B cell (primary cell): ENCODE data around the gene DPT. TPM values are rescaled to one million over a fixed set of nuclear protein-coding genes. Genes with fewer than 3 reads are reported as not detected.

ENCODE experiments used
- ATAC-seq: fragments of 200-7000 bp; cut with Tn5 transposase; one replicate; pipeline ENCODE4 v1.10.0; 2021; ENCODE audit warnings: low read depth, mild to moderate bottlenecking, moderate number of reproducible peaks, moderate library complexity
- CTCF ChIA-PET: fragments of 350-600 bp; sonication (Branson Sonifier 250); formaldehyde crosslinking; loops from one replicate; lab custom pipeline; 2021; ENCODE audit warnings: antibody characterized with exemption, inconsistent platforms; lab: Charles Lee
- POLR2A ChIA-PET: fragments of 350-600 bp; sonication (Branson Sonifier 250); formaldehyde crosslinking; loops from one replicate; lab custom pipeline; 2021; ENCODE audit warnings: antibody characterized with exemption; lab: Charles Lee
- DNase-seq: peaks from one replicate; pipeline ENCODE4 v3.0.0; 2013
- H2AFZ ChIP-seq: 2 replicates; pipeline ENCODE4 v1.6.1; 2012; ENCODE audit warnings: mild to moderate bottlenecking, low read depth, low read length; ENCODE audit not compliant: insufficient read depth, poor library complexity, severe bottlenecking
- H3K27ac ChIP-seq, 2 donors: 1 replicate in 1 of 2; 2 replicates in 1 of 2; pipeline ENCODE4 v1.5.1; 2012 to 2013; ENCODE audit warnings: low read length in 2 of 2, mild to moderate bottlenecking in 2 of 2, moderate library complexity in 1 of 2
- H3K27me3 ChIP-seq, 4 experiments: fragments of 200-600 bp in 1 of 4; sonication (generic) in 1 of 4; replicated peaks in 1 of 4; 1 replicate in 2 of 4; 2 replicates in 2 of 4; pipeline versions ENCODE4 v1.6.1 to v1.7.0; 2013 to 2016; ENCODE audit warnings: low read length in 3 of 4, mild to moderate bottlenecking in 2 of 4, mixed read lengths in 1 of 4, moderate library complexity in 1 of 4; ENCODE audit not compliant: insufficient read depth in 4 of 4, control insufficient read depth in 3 of 4; ENCODE audit errors: control extremely low read depth in 1 of 4
- H3K36me3 ChIP-seq, 2 experiments: replicated peaks in 1 of 2; 1 replicate in 1 of 2; 2 replicates in 1 of 2; pipeline versions ENCODE4 v1.6.1 to v1.7.1; 2013; ENCODE audit warnings: low read length in 1 of 2; ENCODE audit not compliant: insufficient read depth in 2 of 2, control insufficient read depth in 1 of 2; ENCODE audit errors: control extremely low read depth in 1 of 2, extremely low read depth in 1 of 2
- H3K4me1 ChIP-seq, 2 donors: fragments of 200-600 bp in 1 of 2; sonication (generic) in 1 of 2; 1 replicate in 1 of 2; 2 replicates in 1 of 2; pipeline versions ENCODE4 v1.5.1 to v1.6.1; 2013 to 2017; ENCODE audit warnings: low read length in 2 of 2; ENCODE audit not compliant: control insufficient read depth in 2 of 2, insufficient read depth in 2 of 2
- H3K4me2 ChIP-seq: replicated peaks from 2 replicates; pipeline ENCODE3; 2012; ENCODE audit warnings: mild to moderate bottlenecking, low read depth, low read length; ENCODE audit not compliant: poor library complexity, severe bottlenecking
- H3K4me3 ChIP-seq, 5 experiments: fragments of 200-600 bp in 1 of 5; sonication (generic) in 1 of 5; 1 replicate in 3 of 5; 2 replicates in 2 of 5; pipeline versions ENCODE4 v1.5.1 to v1.7.0; 2011 to 2016; ENCODE audit warnings: low read length in 4 of 5, mild to moderate bottlenecking in 4 of 5, low read depth in 2 of 5, control low read depth in 1 of 5, moderate library complexity in 1 of 5; ENCODE audit not compliant: insufficient read depth in 1 of 5; ENCODE audit errors: control extremely low read depth in 1 of 5, extremely low read depth in 1 of 5
- H3K79me2 ChIP-seq: fragments of 200-600 bp; sonication (generic); one replicate; pipeline ENCODE4 v1.6.0; 2016; ENCODE audit warnings: low read length; ENCODE audit not compliant: control insufficient read depth, insufficient read depth
- H3K9ac ChIP-seq: fragments of 200-600 bp; sonication (generic); 2 replicates; pipeline ENCODE4 v1.6.1; 2017; ENCODE audit warnings: mild to moderate bottlenecking, low read length, moderate library complexity
- H3K9me3 ChIP-seq, 3 donors: one replicate each; pipeline versions ENCODE4 v1.6.1 to v1.7.1; 2013; ENCODE audit warnings: low read length in 2 of 3; ENCODE audit not compliant: control insufficient read depth in 2 of 3, insufficient read depth in 1 of 3; ENCODE audit errors: control extremely low read depth in 1 of 3
- H4K20me1 ChIP-seq: 2 replicates; pipeline ENCODE4 v1.6.0; 2012; ENCODE audit warnings: mild to moderate bottlenecking, low read length; ENCODE audit not compliant: insufficient read depth, control insufficient read depth, poor library complexity, severe bottlenecking
- H3K27ac Mint-ChIP-seq: one replicate; pipeline ENCODE4 v1.8.0; 2021; ENCODE audit warnings: mixed read lengths
- H3K27me3 Mint-ChIP-seq: one replicate; pipeline ENCODE4 v1.8.0; 2021; ENCODE audit warnings: mixed read lengths
- H3K4me1 Mint-ChIP-seq: one replicate; pipeline ENCODE4 v1.8.0; 2021; ENCODE audit warnings: mixed read lengths
- H3K4me3 Mint-ChIP-seq: one replicate; pipeline ENCODE4 v1.8.0; 2021; ENCODE audit warnings: mixed read lengths
- H3K9me3 Mint-ChIP-seq: one replicate; pipeline ENCODE4 v1.8.0; 2022; ENCODE audit warnings: mixed read lengths; ENCODE audit not compliant: insufficient read depth
- CTCF ChIP-seq: fragments of 200-600 bp; IDR thresholded peaks from one replicate; pipeline ENCODE4 v1.8.0; 2022; ENCODE audit warnings: antibody characterized with exemption, mild to moderate bottlenecking
- EZH2 ChIP-seq: IDR thresholded peaks from 2 replicates; pipeline ENCODE4 v1.6.1; 2012; ENCODE audit warnings: borderline replicate concordance, low read depth, mild to moderate bottlenecking, moderate library complexity, low read length; ENCODE audit not compliant: insufficient read depth, poor library complexity, severe bottlenecking
- WGBS: methylation state at CpG from one replicate; pipeline ENCODE4 v1.1.5; 2013; ENCODE audit warnings: missing lambda C conversion rate; ENCODE audit not compliant: insufficient coverage; 5-methylcytosine and 5-hydroxymethylcytosine counted together
- intact Hi-C: fragments of 100-400 bp; cut with micrococcal nuclease; formaldehyde crosslinking; loops from one replicate; pipeline ENCODE4 v1.10.0; 2022
- polyA minus RNA-seq: library from RNA; depleted of rRNA, polyadenylated mRNA; stranded (reverse); fragments of >200 nt; gene quantifications from 2 replicates; pipeline ENCODE4 v1.2.3, GENCODE V29; 2012
- polyA plus RNA-seq: library from polyadenylated mRNA; depleted of rRNA; stranded (reverse); fragments of >200 nt; gene quantifications from 2 replicates; pipeline ENCODE4 v1.2.3, GENCODE V29; 2012
- total RNA-seq, 2 donors: library from RNA; stranded (reverse); fragments of 120-200 nt in 1 of 2; gene quantifications; 1 replicate in 1 of 2; 2 replicates in 1 of 2; pipeline versions ENCODE4 v1.2.3 to v1.2.4, GENCODE V29; 2013 to 2022

The DPT gene
- not detected in 2 replicates for total RNA-seq
- 3.2 TPM for total RNA-seq (2013)
- not detected in 2 replicates for polyA plus RNA-seq
- not detected in 2 replicates for polyA minus RNA-seq

- no peak within 1 kb of the TSS for H3K4me2 ChIP-seq
- H3K27ac ChIP-seq: no peak within 1 kb of the TSS
- Mint-ChIP-seq H3K4me1 (no peaks in the 10 kb centered on the region), H3K27ac (no peak within 1 kb of the TSS), H3K27me3 (peaks cover 8% of the 10 kb centered on the region), H3K4me3 (no peak within 1 kb of the TSS), H3K9me3 (no peaks in the 10 kb centered on the region)
- H3K4me3 ChIP-seq: no peak within 1 kb of the TSS
- H3K79me2 ChIP-seq: no peaks in the 10 kb centered on the region
- no peak for TF ChIP-seq CTCF
- TF ChIP-seq EZH2: no peak
- no peak within 1 kb of the TSS for H2AFZ ChIP-seq
- no peak within 1 kb of the TSS for H3K9ac ChIP-seq
- no peaks in the 10 kb centered on the region for H3K36me3 ChIP-seq
- CTCF ChIA-PET: no interaction called here
- POLR2A ChIA-PET: no interaction called here
- no peak for DNase-seq
- no peaks in the 10 kb centered on the region for H3K4me1 ChIP-seq
- ATAC-seq: no peak
- intact Hi-C loops: no loop called here
- no peaks in the 10 kb centered on the region for H4K20me1 ChIP-seq
- peaks cover 0 to 9% (median 0%) of the 10 kb centered on the region in 3 donors for H3K9me3 ChIP-seq
- no peaks in the 10 kb centered on the region for H3K27me3 ChIP-seq
- 88% methylated on average over 12 of the region's 14 CpGs for WGBS
Measured at GRCh38 chr1:168728473-168729404, at the start of gene DPT. Gene DPT, minus strand, starts transcription at chr1:168729206. Its CDS starts 32 bp downstream, at chr1:168729174.

DNA sequence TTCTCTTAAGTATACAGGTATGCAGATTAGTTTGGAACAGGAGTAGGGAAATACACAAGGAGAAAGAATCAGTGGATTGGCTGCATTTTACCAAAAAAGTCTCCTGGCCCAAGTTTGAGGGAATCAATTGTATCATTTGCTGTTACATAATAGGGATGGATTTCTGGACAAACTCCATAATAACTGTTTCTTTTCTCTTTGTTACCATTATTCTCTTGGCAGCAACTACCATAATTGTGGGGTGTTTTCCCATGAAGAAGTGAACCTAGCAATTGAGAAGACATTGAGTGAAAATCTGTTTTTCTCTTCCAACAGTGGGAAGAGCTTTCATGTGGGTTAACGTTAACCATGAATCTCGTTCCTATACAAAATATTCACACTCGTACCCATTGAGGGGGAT is 46.4 kb upstream of the DPT start:
- no peak overlapping the region for H2AFZ ChIP-seq
- DNase-seq: no peak
- Mint-ChIP-seq H3K27ac (no peak overlapping the region), H3K4me1 (no peaks in the 10 kb centered on the region), H3K4me3 (no peak overlapping the region), H3K9me3 (no peaks in the 10 kb centered on the region), H3K27me3 (no peaks in the 10 kb centered on the region)
- H3K36me3 ChIP-seq: no peaks in the 10 kb centered on the region
- POLR2A ChIA-PET: no interaction called here
- no peaks in the 10 kb centered on the region for H3K79me2 ChIP-seq
- H3K9ac ChIP-seq: no peak overlapping the region
- CTCF ChIA-PET: no interaction called here
- H3K27ac ChIP-seq: no peak overlapping the region
- no peak overlapping the region for H3K4me3 ChIP-seq
- H4K20me1 ChIP-seq: no peaks in the 10 kb centered on the region
- H3K9me3 ChIP-seq: no peaks in the 10 kb centered on the region
- H3K4me1 ChIP-seq: no peaks in the 10 kb centered on the region
- no peak for TF ChIP-seq CTCF
- TF ChIP-seq EZH2: no peak
- H3K4me2 ChIP-seq: no peak overlapping the region
- H3K27me3 ChIP-seq: no peaks in the 10 kb centered on the region
- no CpG with 5 or more reads among the region's 3 CpGs for WGBS
- intact Hi-C loops: no loop called here
- no peak for ATAC-seq
